Gastrocnemius medialis (tissue), 4 donors: ENCODE results near the gene SLC25A47. TPM values are rescaled to one million over a fixed set of nuclear protein-coding genes. Genes with fewer than 3 reads are reported as not detected.

Experiments
- ATAC-seq, 2 donors: fragments of 150-250 bp; one replicate each; pipeline ENCODE4 v1.9.1; 2016
- DNase-seq, 2 donors: peaks; one replicate each; pipeline ENCODE4 v3.0.0-alpha.2; 2019
- H3K27ac ChIP-seq, 4 donors: fragments of 200-600 bp; sonication (generic); 1 replicate in 1 of 4; 2 replicates in 3 of 4; pipeline ENCODE4 v1.5.1; 2016 to 2018; ENCODE audit warnings: mild to moderate bottlenecking in 2 of 4, moderate library complexity in 1 of 4
- H3K27me3 ChIP-seq, 3 donors: fragments of 200-600 bp; sonication (generic) in 2 of 3; 1 replicate in 1 of 3; 2 replicates in 2 of 3; pipeline versions ENCODE4 v1.5.1 to v1.6.0; 2016 to 2019; ENCODE audit warnings: mild to moderate bottlenecking in 1 of 3, moderate library complexity in 1 of 3
- H3K36me3 ChIP-seq, 2 donors: fragments of 200-600 bp; sonication (generic) in 1 of 2; one replicate each; pipeline ENCODE4 v1.5.1; 2017 to 2018
- H3K4me1 ChIP-seq, 2 donors: fragments of 200-600 bp; sonication (generic) in 1 of 2; one replicate each; pipeline ENCODE4 v1.5.1; 2016 to 2017; ENCODE audit warnings: mild to moderate bottlenecking in 2 of 2
- H3K4me3 ChIP-seq, 4 donors: fragments of 200-600 bp; sonication (generic) in 3 of 4; 1 replicate in 1 of 4; 2 replicates in 3 of 4; pipeline ENCODE4 v1.5.1; 2016 to 2019; ENCODE audit warnings: mild to moderate bottlenecking in 2 of 4
- H3K9me3 ChIP-seq, 3 donors: fragments of 200-600 bp; sonication (generic) in 2 of 3; 1 replicate in 1 of 3; 2 replicates in 2 of 3; pipeline ENCODE4 v1.5.1; 2016 to 2019
- CTCF ChIP-seq, 5 experiments: fragments of 450-650 bp in 3 of 5; fragments of 200-600 bp in 2 of 5; sonication (generic) in 2 of 5; IDR thresholded peaks in 4 of 5; conservative IDR thresholded peaks in 1 of 5; 1 replicate in 4 of 5; 2 replicates in 1 of 5; pipeline ENCODE4 v1.5.1; 2016 to 2019; ENCODE audit warnings: antibody characterized with exemption in 5 of 5, mild to moderate bottlenecking in 3 of 5, moderate library complexity in 3 of 5
- POLR2A ChIP-seq, 2 donors: fragments of 450-650 bp; IDR thresholded peaks; one replicate each; pipeline ENCODE4 v1.6.1; 2017; ENCODE audit warnings: antibody characterized with exemption in 2 of 2, mild to moderate bottlenecking in 2 of 2, moderate library complexity in 2 of 2
- in situ Hi-C, 4 donors: fragments of 200-750 bp; cut with MboI; loops; one replicate each; pipeline versions ENCODE4 v1.15.0 to v1.8.0; 2017; ENCODE audit warnings: low sequenced_read_pairs in 4 of 4
- intact Hi-C: fragments of 100-400 bp; cut with DNase I; formaldehyde crosslinking; loops from one replicate; pipeline ENCODE4 v1.15.1; 2023; ENCODE audit warnings: low total_unique reads
- total RNA-seq, 4 donors: library from RNA; depleted of rRNA; stranded (reverse); fragments of >200 nt; gene quantifications; one replicate each; pipeline versions ENCODE4 v1.1.0 to v1.2.3, GENCODE V29; 2016

Gene SLC25A47
- total RNA-seq, 4 donors from 2014 or later, result 0.46 to 1.3 TPM; not detected in 2

GRCh38 chr14:100321473-100322137, 1.5 kb upstream of the SLC25A47 start:
- Histone ChIP-seq H3K36me3 (no peaks in the 10 kb centered on the region), H3K4me1 (peaks cover 0 to 5% of the 10 kb centered on the region in 2 donors), H3K27me3 (no peaks in the 10 kb centered on the region), H3K4me3 (no peak overlapping the region), H3K9me3 (no peaks in the 10 kb centered on the region), H3K27ac (no peak overlapping the region)
- TF ChIP-seq POLR2A (IDR thresholded peaks at IDR 0.05) (no peak), CTCF (IDR thresholded peaks at IDR 0.05 in 4 of 5, conservative IDR thresholded peaks at IDR 0.05 in 1 of 5) (no peak)
- ATAC-seq (no peak), DNase-seq (no peak)
- in situ Hi-C loops (no loop called here), intact Hi-C loops (no loop called here)

GRCh38 chr14:100322138-100322957, 791 bp upstream of the SLC25A47 start:
- no peak for DNase-seq
- TF ChIP-seq POLR2A (IDR thresholded peaks at IDR 0.05) (no peak), CTCF (IDR thresholded peaks at IDR 0.05 in 4 of 5, conservative IDR thresholded peaks at IDR 0.05 in 1 of 5) (no peak)
- Histone ChIP-seq H3K4me1 (peaks cover 0 to 5% of the 10 kb centered on the region in 2 donors), H3K9me3 (no peaks in the 10 kb centered on the region), H3K36me3 (no peaks in the 10 kb centered on the region), H3K27me3 (no peaks in the 10 kb centered on the region), H3K4me3 (no peak overlapping the region), H3K27ac (no peak overlapping the region)
- in situ Hi-C loops (no loop called here), intact Hi-C loops (no loop called here)
- no peak for ATAC-seq

DNA sequence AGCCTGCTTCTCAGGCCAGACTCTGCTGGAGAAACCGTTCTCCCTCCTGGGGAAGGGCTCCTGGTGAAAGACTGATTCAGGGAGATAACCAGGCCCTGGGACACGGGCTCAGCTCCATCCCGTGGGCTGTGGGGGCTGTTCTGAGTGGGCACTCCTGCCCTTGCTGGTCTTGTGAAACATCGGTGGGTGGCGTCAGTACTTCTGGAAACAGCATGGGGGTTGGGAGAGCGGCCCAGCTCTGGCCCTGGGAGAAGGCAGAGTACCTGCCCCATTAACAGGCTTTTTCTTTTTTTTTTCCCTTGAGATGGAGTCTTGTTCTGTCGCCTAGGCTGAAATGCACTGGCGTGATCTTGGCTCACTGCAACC, 786 bp downstream of the SLC25A47 start:
- no peaks in the 10 kb centered on the region for H3K4me1 ChIP-seq
- no peak overlapping the region for H3K4me3 ChIP-seq
- ATAC-seq, result no peak
- in situ Hi-C loops (no loop called here), intact Hi-C loops (no loop called here)
- DNase-seq, result no peak
- no peak for TF ChIP-seq CTCF (IDR thresholded peaks at IDR 0.05 in 4 of 5, conservative IDR thresholded peaks at IDR 0.05 in 1 of 5)
- TF ChIP-seq POLR2A (IDR thresholded peaks at IDR 0.05), result no peak
- no peaks in the 10 kb centered on the region for H3K9me3 ChIP-seq
- H3K36me3 ChIP-seq, result no peaks in the 10 kb centered on the region
- no peaks in the 10 kb centered on the region for H3K27me3 ChIP-seq
- no peak overlapping the region for H3K27ac ChIP-seq

DNA sequence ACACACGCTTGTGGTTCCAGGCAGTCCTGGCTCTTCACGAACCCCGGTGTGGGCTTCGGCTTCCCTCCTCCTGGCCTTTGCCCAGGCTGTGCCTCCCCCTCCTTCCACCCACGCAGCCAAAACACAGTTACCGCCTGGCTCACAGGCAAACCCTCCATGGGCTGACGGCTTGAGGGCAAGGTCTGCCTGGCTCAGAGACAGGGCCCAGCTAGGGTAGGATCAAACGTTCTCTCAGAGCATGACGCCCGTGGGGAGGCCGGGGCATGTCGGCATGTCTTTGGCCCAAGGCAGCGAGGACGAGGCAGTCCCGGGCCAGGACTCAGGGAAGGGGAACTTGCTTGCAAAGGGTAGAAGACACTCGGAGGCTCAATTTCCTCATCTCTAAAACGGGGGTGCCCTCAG, 2.1 kb downstream of the SLC25A47 start:
- ATAC-seq, result no peak

More for the DNA sequence above, 2.1 kb downstream of the SLC25A47 start:
- intact Hi-C loops, result no loop called here
- no peaks in the 10 kb centered on the region for H3K4me1 ChIP-seq
- H3K27ac ChIP-seq, result no peak overlapping the region
- no peak overlapping the region for H3K4me3 ChIP-seq
- no peaks in the 10 kb centered on the region for H3K27me3 ChIP-seq
- no peaks in the 10 kb centered on the region for H3K36me3 ChIP-seq
- DNase-seq, result no peak
- in situ Hi-C loops, result no loop called here
- H3K9me3 ChIP-seq, result no peaks in the 10 kb centered on the region
- TF ChIP-seq POLR2A (IDR thresholded peaks at IDR 0.05) (no peak), CTCF (IDR thresholded peaks at IDR 0.05 in 4 of 5, conservative IDR thresholded peaks at IDR 0.05 in 1 of 5) (no peak)
